Pancreas (tissue), 10 donors: ENCODE results near the gene BEND5. TPM values are rescaled to one million over a fixed set of nuclear protein-coding genes. Genes with fewer than 3 reads are reported as not detected.

Experiments
- ATAC-seq, 4 donors: fragments of 200-7000 bp; cut with Tn5 transposase; one replicate each; pipeline versions ENCODE4 v1.8.0 to v1.9.1; 2020; ENCODE audit warnings: mild to moderate bottlenecking in 4 of 4, moderate library complexity in 4 of 4
- DNase-seq, 6 donors: peaks; one replicate each; pipeline ENCODE4 v3.0.0-alpha.2; 2020
- FAIRE-seq: peaks from 2 replicates; lab custom pipeline; 2012; peaks lifted over from hg19 to GRCh38; lab: Jason Lieb, UNC
- H3K27ac ChIP-seq, 4 donors: fragments of 200-600 bp; sonication (generic); 1 replicate in 3 of 4; 2 replicates in 1 of 4; pipeline versions ENCODE4 v1.5.0 to v1.8.0; 2020
- H3K27me3 ChIP-seq, 4 donors: fragments of 200-600 bp; one replicate each; pipeline ENCODE4 v1.8.0; 2021
- H3K36me3 ChIP-seq, 3 donors: fragments of 200-600 bp; sonication (generic) in 1 of 3; one replicate each; pipeline versions ENCODE4 v1.5.0 to v1.8.0; 2020 to 2021
- H3K4me1 ChIP-seq, 3 donors: fragments of 200-600 bp; one replicate each; pipeline ENCODE4 v1.8.0; 2021
- H3K4me3 ChIP-seq, 4 donors: fragments of 200-600 bp; sonication (generic) in 2 of 4; one replicate each; pipeline versions ENCODE4 v1.5.0 to v1.8.0; 2020 to 2021
- H3K9me3 ChIP-seq, 4 donors: fragments of 200-600 bp; one replicate each; pipeline ENCODE4 v1.8.0; 2021
- CTCF ChIP-seq, 4 donors: fragments of 200-600 bp; sonication (generic) in 3 of 4; IDR thresholded peaks; one replicate each; pipeline versions ENCODE4 v1.5.0 to v1.8.0; 2021; ENCODE audit warnings: antibody characterized with exemption in 4 of 4
- WGBS, 2 donors: extraction: QIAGEN DNeasy Blood & Tissue Kit; methylation state at CpG; one replicate each; pipeline ENCODE4 v1.1.7; 2013; 5-methylcytosine and 5-hydroxymethylcytosine counted together
- intact Hi-C, 3 donors: fragments of 100-400 bp; cut with DNase I; formaldehyde crosslinking; loops; one replicate each; pipeline versions ENCODE4 v1.11.1 to v1.14.2; 2022
- polyA plus RNA-seq, 2 donors: library from polyadenylated mRNA; stranded (reverse); fragments of 200-250 nt; gene quantifications; one replicate each; pipeline ENCODE4 v1.2.3, GENCODE V29; 2013
- total RNA-seq, 6 donors: library from RNA; stranded (reverse); fragmentation: NEBNext Ultra II Directional in 4 of 6; extraction: Animal tissue kit (Norgen Biotek cat#: 25700) in 4 of 6; gene quantifications; one replicate each; pipeline versions ENCODE4 v1.2.1 to v1.2.4, GENCODE V29; 2021 to 2023
- donor health status: healthy with polysubstance abuse.
- donor health status: DM: no; HTN: no; CAD: no; lungs with moderate emphysema.
- donor health status: DM: no; HTN: no; CAD: no.
- donor health status: control.
- donor health status: control.
- donor health status: Bipolar disorder and iron deficiency.
- donor health status: DM: yes; HTN: yes; CAD: no.
- donor health status: DM: no; HTN: no; CAD: no.
- donor health status: DM: no; HTN: no; CAD: no.
- donor health status: DM: yes; HTN: yes; CAD: no.

The BEND5 gene
- total and polyA plus RNA-seq, 8 donors, result 1.8 to 16.2 (median 3.9) TPM

GRCh38 chr1:48717082-48717481 is 59.6 kb downstream of the BEND5 start:
- intact Hi-C loops, result no loop called here
- Histone ChIP-seq H3K27ac (no peak overlapping the region), H3K27me3 (no peaks in the 10 kb centered on the region), H3K36me3 (no peaks in the 10 kb centered on the region), H3K4me1 (no peaks in the 10 kb centered on the region), H3K9me3 (no peaks in the 10 kb centered on the region), H3K4me3 (no peak overlapping the region)
- TF ChIP-seq CTCF (IDR thresholded peaks at IDR 0.05), result no peak
- WGBS, 2 donors, result 92 to 95% methylated on average over 1 of the region's 1 CpG
- FAIRE-seq (no peak), ATAC-seq (no peak), DNase-seq (no peak)

- no peak for FAIRE-seq
- H3K9me3 ChIP-seq, result no peaks in the 10 kb centered on the region
- 82 to 87% methylated on average over 5 of the region's 5 CpGs for WGBS, 2 donors
These were observed 60.8 kb downstream of the BEND5 start for GRCh38 chr1:48715921-48716320.

GRCh38 chr1:48710915-48711314 is 65.8 kb downstream of the BEND5 start:
- no peaks in the 10 kb centered on the region for H3K9me3 ChIP-seq
- FAIRE-seq (no peak), DNase-seq (no peak), ATAC-seq (no peak)
- no peaks in the 10 kb centered on the region for H3K36me3 ChIP-seq
- no peak for TF ChIP-seq CTCF (IDR thresholded peaks at IDR 0.05)
- no peak overlapping the region for H3K27ac ChIP-seq
- H3K4me3 ChIP-seq, result no peak overlapping the region
- H3K27me3 ChIP-seq, result no peaks in the 10 kb centered on the region
- intact Hi-C loops, result no loop called here
- H3K4me1 ChIP-seq, result no peaks in the 10 kb centered on the region
- WGBS, 2 donors, result 86 to 90% methylated on average over 2 of the region's 2 CpGs

More at GRCh38 chr1:48715921-48716320, 60.8 kb downstream of the BEND5 start:
- no peaks in the 10 kb centered on the region for H3K27me3 ChIP-seq
- DNase-seq (no peak), ATAC-seq (no peak)
- H3K27ac ChIP-seq, result no peak overlapping the region
- H3K4me3 ChIP-seq, result no peak overlapping the region
- no peaks in the 10 kb centered on the region for H3K36me3 ChIP-seq
- TF ChIP-seq CTCF (IDR thresholded peaks at IDR 0.05), result no peak
- intact Hi-C loops, result no loop called here
- H3K4me1 ChIP-seq, result no peaks in the 10 kb centered on the region

GRCh38 chr1:48710318-48710717 is 66.4 kb downstream of the BEND5 start:
- FAIRE-seq (no peak), ATAC-seq (no peak), DNase-seq (no peak)
- H3K27me3 ChIP-seq, result no peaks in the 10 kb centered on the region
- no peaks in the 10 kb centered on the region for H3K36me3 ChIP-seq
- 83 to 84% methylated on average over 2 of the region's 2 CpGs for WGBS, 2 donors
- no peak overlapping the region for H3K27ac ChIP-seq
- no peaks in the 10 kb centered on the region for H3K4me1 ChIP-seq
- TF ChIP-seq CTCF (IDR thresholded peaks at IDR 0.05), result no peak
- H3K4me3 ChIP-seq, result no peak overlapping the region
- intact Hi-C loops, result no loop called here
- H3K9me3 ChIP-seq, result no peaks in the 10 kb centered on the region

- H3K4me1 ChIP-seq, result no peaks in the 10 kb centered on the region
- FAIRE-seq, result no peak
- no peak for ATAC-seq
- DNase-seq, result no peak
- TF ChIP-seq CTCF (IDR thresholded peaks at IDR 0.05), result no peak
- H3K9me3 ChIP-seq, result no peaks in the 10 kb centered on the region
- H3K27me3 ChIP-seq, result no peaks in the 10 kb centered on the region
- intact Hi-C loops, result no loop called here
- no peak overlapping the region for H3K27ac ChIP-seq
- H3K36me3 ChIP-seq, result no peaks in the 10 kb centered on the region
- 86 to 92% methylated on average over 6 of the region's 6 CpGs for WGBS, 2 donors
- no peak overlapping the region for H3K4me3 ChIP-seq
These were observed 72.0 kb downstream of the BEND5 start for GRCh38 chr1:48704736-48705135.
